ENCODE data around the gene OLIG1. TPM values are rescaled to one million over a fixed set of nuclear protein-coding genes. Genes with fewer than 3 reads are reported as not detected.

OLIG1 gene
- total RNA-seq, 2 experiments from 2014 or later: not detected

DNA sequence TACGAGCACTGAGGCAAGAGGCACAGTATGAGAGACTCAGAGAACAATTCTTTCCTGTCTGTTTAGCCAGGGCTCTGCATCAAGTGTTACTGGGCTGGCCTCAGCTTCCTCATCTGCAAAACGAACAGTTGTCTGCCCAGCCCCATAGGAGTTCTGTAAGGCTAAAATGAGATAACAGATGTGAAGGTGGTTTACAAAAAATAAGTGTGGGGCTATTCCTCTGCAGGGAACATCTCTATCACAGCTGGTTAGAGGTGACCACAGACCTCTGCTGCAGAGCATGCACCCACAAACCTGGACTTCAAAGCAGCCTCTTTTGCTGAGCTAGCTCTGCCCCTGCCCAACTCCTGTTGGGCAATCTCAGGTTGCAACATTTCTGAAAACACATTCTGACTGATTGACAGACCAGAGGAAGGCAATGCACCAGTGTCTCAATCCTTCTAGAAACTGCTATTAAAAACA is 10.5 kb upstream of the OLIG1 start:
- Mint-ChIP-seq H3K4me3 (no peak overlapping the region), H3K27me3 (peaks cover 44% of the 10 kb centered on the region), H3K27ac (no peak overlapping the region), H3K36me3 (no peaks in the 10 kb centered on the region), H3K4me1 (peaks cover 13% of the 10 kb centered on the region), H3K9me3 (ENCODE audit: low read depth) (no peaks in the 10 kb centered on the region)
- peak; percentile 52 for DNase-seq
- peak; percentile 51 for ATAC-seq
- CTCF ChIA-PET: interaction anchor here (0.5 to 0.8 kb wide), 3 partner anchors 22 to 302 kb away, joined by 3 read pairs; no protein-coding TSS in a partner anchor

DNA sequence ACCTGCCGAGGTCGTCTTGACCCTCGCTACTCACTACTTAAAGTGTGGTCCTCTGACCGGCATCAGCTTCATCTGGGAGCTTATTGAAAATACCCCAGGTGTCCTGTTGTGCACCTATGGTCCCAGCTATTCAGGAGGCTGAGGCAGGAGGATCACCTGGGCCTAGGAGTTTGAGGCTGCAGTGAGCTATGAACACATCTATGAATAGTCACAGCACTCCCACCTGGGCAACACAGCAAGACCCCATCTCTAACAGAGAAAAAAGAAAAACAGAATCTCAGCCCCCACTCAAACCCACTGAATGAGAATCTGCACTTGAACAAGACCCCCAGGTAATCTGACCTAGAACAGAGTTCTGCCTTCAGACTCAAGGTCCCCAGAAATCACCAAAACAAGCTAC is 8.7 kb upstream of the OLIG1 start:
- Mint-ChIP-seq H3K9me3 (ENCODE audit: low read depth) (no peaks in the 10 kb centered on the region), H3K4me1 (peaks cover 13% of the 10 kb centered on the region), H3K36me3 (no peaks in the 10 kb centered on the region), H3K27ac (no peak overlapping the region), H3K4me3 (no peak overlapping the region), H3K27me3 (peaks cover 52% of the 10 kb centered on the region)
- ATAC-seq (no peak), DNase-seq (no peak)
- CTCF ChIA-PET: no interaction called here

DNA sequence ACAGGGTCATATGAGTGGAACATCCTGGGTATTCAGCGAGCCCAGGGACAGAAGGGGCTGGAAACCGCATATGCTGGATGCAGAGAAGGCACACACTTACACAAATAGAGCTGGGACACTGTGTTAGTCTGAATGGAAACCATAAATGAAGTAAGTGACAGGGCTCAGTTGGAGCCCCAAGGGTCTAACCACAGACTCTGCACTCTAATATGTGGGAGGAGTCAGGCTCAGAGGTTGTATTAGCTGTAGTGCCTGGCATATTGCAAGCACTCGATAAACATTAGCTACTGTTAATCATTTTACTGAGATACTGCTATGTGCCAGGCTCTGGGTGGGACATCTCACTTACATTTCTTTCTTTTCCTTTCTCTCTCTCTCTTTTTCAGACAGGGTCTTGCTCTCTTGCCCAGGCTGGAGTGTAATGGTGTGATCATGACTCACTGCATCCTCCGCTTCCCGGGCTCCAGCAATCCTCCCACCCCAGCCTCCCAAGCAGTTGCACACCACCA is 6.5 kb upstream of the OLIG1 start:
- H3K9me3 Mint-ChIP-seq (ENCODE audit: low read depth): no peaks in the 10 kb centered on the region
- CTCF ChIA-PET: no interaction called here

GRCh38 chr21:33063907-33064622 is 5.9 kb upstream of the OLIG1 start:
- Mint-ChIP-seq H3K27ac (no peak overlapping the region), H3K36me3 (no peaks in the 10 kb centered on the region), H3K4me1 (peaks cover 9% of the 10 kb centered on the region), H3K4me3 (no peak overlapping the region), H3K27me3 (peaks cover 75% of the 10 kb centered on the region), H3K9me3 (ENCODE audit: low read depth) (no peaks in the 10 kb centered on the region)
- ATAC-seq (no peak), DNase-seq (no peak)
- CTCF ChIA-PET: no interaction called here

More for the DNA sequence above, 6.5 kb upstream of the OLIG1 start:
- Mint-ChIP-seq H3K4me1 (peaks cover 13% of the 10 kb centered on the region), H3K27me3 (peaks cover 70% of the 10 kb centered on the region), H3K4me3 (no peak overlapping the region), H3K36me3 (no peaks in the 10 kb centered on the region), H3K27ac (no peak overlapping the region)
- DNase-seq (no peak), ATAC-seq (no peak)

DNA sequence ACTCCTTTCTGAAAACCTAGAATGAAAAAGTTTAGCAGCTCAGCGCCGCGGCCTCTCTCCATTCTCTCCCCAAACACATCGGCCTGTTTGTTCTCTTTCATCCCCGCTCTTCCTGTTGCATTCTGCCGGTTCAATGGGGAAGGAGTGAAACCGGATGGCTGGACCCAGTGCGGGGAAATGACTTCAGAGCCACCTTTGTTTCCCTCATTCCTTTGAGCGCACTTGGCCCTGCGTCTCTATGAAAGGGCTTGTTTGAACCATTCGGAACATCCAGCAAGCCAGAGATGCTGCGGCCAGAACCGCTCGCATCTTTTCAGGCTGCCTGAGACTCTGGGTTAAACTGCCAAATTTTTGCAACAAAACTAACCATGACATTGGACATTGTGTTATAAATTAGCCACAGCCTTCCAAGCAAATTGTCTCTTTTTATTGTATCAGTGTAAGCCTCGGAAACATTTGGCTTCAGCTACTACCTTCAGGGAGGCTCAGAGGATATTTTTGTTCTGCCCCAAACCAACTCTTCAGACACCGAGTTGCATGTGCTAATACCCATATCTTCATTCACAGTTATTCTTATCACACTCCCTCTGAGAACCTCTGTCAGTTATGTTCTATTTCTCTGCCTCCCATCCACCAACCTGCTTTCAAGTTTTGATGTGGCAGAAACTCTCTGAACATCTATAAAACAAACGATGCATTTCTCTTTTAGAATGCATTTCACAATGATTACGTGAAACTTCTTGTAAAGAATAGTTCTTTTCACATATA is 5.1 kb upstream of the OLIG1 start:
- DNase-seq: no peak
- no peak for ATAC-seq
- Mint-ChIP-seq H3K4me1 (peaks cover 7% of the 10 kb centered on the region), H3K4me3 (no peak overlapping the region), H3K27me3 (peaks cover 81% of the 10 kb centered on the region), H3K9me3 (ENCODE audit: low read depth) (no peaks in the 10 kb centered on the region), H3K27ac (no peak overlapping the region), H3K36me3 (no peaks in the 10 kb centered on the region)
- CTCF ChIA-PET: no interaction called here

DNA sequence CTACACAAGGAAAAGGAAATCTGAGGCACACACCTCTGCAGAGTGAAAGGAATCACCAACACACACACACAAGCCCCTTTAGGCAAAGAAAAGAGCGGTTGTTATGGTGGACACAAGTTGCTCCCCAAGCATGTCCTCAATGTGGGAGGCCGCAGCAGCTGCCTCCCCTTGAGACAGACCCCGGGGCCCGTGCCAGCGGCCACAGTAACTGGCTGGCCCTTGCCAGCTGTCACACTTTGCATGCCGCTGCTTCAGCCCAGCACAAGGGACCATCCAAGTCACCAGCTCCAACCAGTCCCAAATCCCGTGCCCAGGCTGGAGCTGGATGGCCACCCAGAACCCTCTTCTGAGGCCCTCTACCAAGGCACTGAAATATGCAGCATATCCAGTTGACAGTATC is 2.9 kb upstream of the OLIG1 start:
- no peak for DNase-seq
- CTCF ChIA-PET: interaction anchor here (1.1 kb wide), 1 partner anchor 12 kb away, joined by 3 read pairs; no protein-coding TSS in a partner anchor
- H3K27me3 Mint-ChIP-seq: peaks cover 76% of the 10 kb centered on the region
- H3K9me3 Mint-ChIP-seq (ENCODE audit: low read depth): no peaks in the 10 kb centered on the region
- ATAC-seq: no peak
- no peak overlapping the region for H3K4me3 Mint-ChIP-seq
- no peak overlapping the region for H3K27ac Mint-ChIP-seq
- H3K36me3 Mint-ChIP-seq: no peaks in the 10 kb centered on the region
- peaks cover 14% of the 10 kb centered on the region for H3K4me1 Mint-ChIP-seq

DNA sequence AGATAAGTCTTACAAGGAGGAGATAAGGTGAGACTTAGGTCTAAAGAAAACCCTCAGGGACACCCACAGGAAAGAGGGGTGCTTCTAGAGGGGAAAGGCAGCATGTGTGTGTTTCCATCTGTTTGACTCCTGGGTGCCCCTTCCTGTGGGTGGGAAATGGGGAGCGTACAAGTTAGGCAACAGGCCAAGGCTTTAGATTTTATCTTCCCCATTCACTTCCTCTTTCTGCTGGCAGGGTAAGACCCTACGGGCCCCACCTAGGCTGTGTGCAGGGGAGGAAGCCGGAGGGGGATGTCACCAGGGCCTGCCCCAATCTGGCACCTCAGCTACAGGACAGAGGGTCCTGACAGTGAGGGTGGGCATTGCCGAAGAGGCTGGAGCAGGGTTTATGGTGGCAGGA is 2.5 kb upstream of the OLIG1 start:
- H3K27ac Mint-ChIP-seq: no peak overlapping the region
- H3K4me1 Mint-ChIP-seq: peaks cover 18% of the 10 kb centered on the region
- CTCF ChIA-PET: no interaction called here
- no peak for DNase-seq
- peaks cover 80% of the 10 kb centered on the region for H3K27me3 Mint-ChIP-seq
- no peak overlapping the region for H3K4me3 Mint-ChIP-seq
- no peaks in the 10 kb centered on the region for H3K36me3 Mint-ChIP-seq
- no peak for ATAC-seq
- no peaks in the 10 kb centered on the region for H3K9me3 Mint-ChIP-seq (ENCODE audit: low read depth)

DNA sequence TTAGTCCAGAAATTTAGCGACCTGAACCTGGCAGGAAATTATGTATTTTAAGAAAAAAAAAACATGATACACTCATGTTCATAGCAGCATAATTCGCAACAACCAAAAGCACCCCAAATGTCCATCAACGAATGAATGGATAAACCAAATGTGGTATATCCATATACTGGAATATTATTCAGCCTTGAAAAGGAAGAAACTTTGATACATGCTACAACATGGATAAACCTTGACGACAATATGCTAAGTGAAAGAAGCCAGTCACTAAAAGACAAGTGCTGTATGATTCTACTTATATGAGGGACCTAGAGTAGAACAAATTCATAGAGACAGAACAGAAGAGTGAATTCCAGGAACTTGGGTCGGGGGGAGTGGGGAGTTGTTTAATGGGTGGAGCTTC is 698 bp upstream of the OLIG1 start:
- Mint-ChIP-seq H3K9me3 (ENCODE audit: low read depth) (no peaks in the 10 kb centered on the region), H3K36me3 (no peaks in the 10 kb centered on the region), H3K27me3 (peaks cover 84% of the 10 kb centered on the region), H3K27ac (no peak overlapping the region), H3K4me1 (peaks cover 19% of the 10 kb centered on the region), H3K4me3 (peak overlapping the region; percentile 18)
- DNase-seq (no peak), ATAC-seq (no peak)
- CTCF ChIA-PET: interaction anchor here (0.8 kb wide), 1 partner anchor 10 kb away, joined by 3 read pairs; no protein-coding TSS in a partner anchor

- Mint-ChIP-seq H3K4me1 (peaks cover 19% of the 10 kb centered on the region), H3K36me3 (no peaks in the 10 kb centered on the region), H3K27ac (no peak overlapping the region), H3K9me3 (ENCODE audit: low read depth) (no peaks in the 10 kb centered on the region), H3K4me3 (peak overlapping the region; percentile 18), H3K27me3 (peaks cover 83% of the 10 kb centered on the region)
- ATAC-seq: no peak
- no peak for DNase-seq
- CTCF ChIA-PET: no interaction called here
Measured at GRCh38 chr21:33069645-33069993, 322 bp upstream of the OLIG1 start.

DNA sequence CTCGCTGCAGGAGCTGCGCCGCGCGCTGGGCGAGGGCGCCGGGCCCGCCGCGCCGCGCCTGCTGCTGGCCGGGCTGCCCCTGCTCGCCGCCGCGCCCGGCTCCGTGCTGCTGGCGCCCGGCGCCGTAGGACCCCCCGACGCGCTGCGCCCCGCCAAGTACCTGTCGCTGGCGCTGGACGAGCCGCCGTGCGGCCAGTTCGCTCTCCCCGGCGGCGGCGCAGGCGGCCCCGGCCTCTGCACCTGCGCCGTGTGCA is 730 bp downstream of the OLIG1 start:
- Mint-ChIP-seq H3K27me3 (peaks cover 83% of the 10 kb centered on the region), H3K9me3 (ENCODE audit: low read depth) (no peaks in the 10 kb centered on the region), H3K27ac (no peak overlapping the region), H3K4me3 (no peak overlapping the region), H3K36me3 (no peaks in the 10 kb centered on the region), H3K4me1 (peaks cover 19% of the 10 kb centered on the region)
- no peak for ATAC-seq
- CTCF ChIA-PET: no interaction called here
- no peak for DNase-seq

DNA sequence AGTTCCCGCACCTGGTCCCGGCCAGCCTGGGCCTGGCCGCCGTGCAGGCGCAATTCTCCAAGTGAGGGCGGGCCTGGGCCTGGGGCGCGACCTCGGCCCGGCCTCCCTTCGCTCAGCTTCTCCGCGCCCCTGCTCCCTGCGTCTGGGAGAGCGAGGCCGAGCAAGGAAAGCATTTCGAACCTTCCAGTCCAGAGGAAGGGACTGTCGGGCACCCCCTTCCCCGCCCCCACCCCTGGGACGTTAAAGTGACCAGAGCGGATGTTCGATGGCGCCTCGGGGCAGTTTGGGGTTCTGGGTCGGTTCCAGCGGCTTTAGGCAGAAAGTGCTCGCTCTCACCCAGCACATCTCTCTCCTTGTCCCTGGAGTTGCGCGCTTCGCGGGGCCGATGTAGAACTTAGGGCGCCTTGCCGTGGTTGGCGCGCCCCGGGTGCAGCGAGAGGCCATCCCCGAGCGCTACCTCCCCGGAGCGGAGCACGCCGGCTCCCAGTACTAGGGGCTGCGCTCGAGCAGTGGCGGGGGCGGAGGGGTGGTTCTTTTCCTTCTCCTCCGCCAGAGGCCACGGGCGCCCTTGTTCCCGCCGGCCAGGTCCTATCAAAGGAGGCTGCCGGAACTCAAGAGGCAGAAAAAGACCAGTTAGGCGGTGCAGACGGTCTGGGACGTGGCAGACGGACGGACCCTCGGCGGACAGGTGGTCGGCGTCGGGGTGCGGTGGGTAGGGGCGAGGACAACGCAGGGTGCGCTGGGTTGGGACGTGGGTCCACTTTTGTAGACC is 1.2 kb downstream of the OLIG1 start:
- peaks cover 85% of the 10 kb centered on the region for H3K27me3 Mint-ChIP-seq
- CTCF ChIA-PET: interaction anchor here (1.6 to 1.7 kb wide), 2 partner anchors 55 to 126 kb away, joined by 3 to 7 read pairs; no protein-coding TSS in a partner anchor
- no peak for DNase-seq
- no peaks in the 10 kb centered on the region for H3K36me3 Mint-ChIP-seq
- peak overlapping the region; percentile 65 for H3K4me3 Mint-ChIP-seq
- peak; percentile 29 for ATAC-seq
- H3K9me3 Mint-ChIP-seq (ENCODE audit: low read depth): no peaks in the 10 kb centered on the region
- H3K27ac Mint-ChIP-seq: no peak overlapping the region
- peaks cover 19% of the 10 kb centered on the region for H3K4me1 Mint-ChIP-seq

DNA sequence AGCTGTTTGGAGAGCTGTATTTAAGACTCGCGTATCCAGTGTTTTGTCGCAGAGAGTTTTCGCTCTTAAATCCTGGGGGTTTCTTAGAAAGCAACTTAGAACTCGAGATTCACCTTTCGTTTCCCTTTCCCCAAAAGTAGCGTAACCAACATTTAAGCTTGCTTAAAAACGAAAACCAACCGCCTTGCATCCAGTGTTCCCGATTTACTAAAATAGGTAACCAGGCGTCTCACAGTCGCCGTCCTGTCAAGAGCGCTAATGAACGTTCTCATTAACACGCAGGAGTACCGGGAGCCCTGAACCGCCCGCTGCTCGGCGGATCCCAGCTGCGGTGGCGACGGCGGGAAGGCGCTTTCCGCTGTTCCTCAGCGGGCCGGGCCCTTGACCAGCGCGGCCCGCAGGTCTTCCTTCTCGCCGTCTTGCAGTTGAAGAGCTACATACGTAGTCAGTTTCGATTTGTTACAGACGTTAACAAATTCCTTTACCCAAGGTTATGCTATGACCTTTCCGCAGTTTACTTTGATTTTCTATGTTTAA is 1.9 kb downstream of the OLIG1 start:
- H3K4me1 Mint-ChIP-seq: peaks cover 19% of the 10 kb centered on the region
- peak overlapping the region; percentile 65 for H3K4me3 Mint-ChIP-seq
- no peaks in the 10 kb centered on the region for H3K36me3 Mint-ChIP-seq
- DNase-seq: no peak
- CTCF ChIA-PET: interaction anchor here (1.6 to 1.7 kb wide), 2 partner anchors 54 to 125 kb away, joined by 3 to 7 read pairs; no protein-coding TSS in a partner anchor
- peaks cover 85% of the 10 kb centered on the region for H3K27me3 Mint-ChIP-seq
- no peak for ATAC-seq
- no peaks in the 10 kb centered on the region for H3K9me3 Mint-ChIP-seq (ENCODE audit: low read depth)
- no peak overlapping the region for H3K27ac Mint-ChIP-seq

GRCh38 chr21:33073636-33074035 is 3.7 kb downstream of the OLIG1 start:
- CTCF ChIA-PET: interaction anchor here (1.1 kb wide), 1 partner anchor 36 kb away, joined by 3 read pairs; no protein-coding TSS in a partner anchor
- DNase-seq: no peak
- Mint-ChIP-seq H3K9me3 (ENCODE audit: low read depth) (no peaks in the 10 kb centered on the region), H3K27ac (no peak overlapping the region), H3K4me1 (peaks cover 36% of the 10 kb centered on the region), H3K4me3 (no peak overlapping the region), H3K36me3 (no peaks in the 10 kb centered on the region), H3K27me3 (peaks cover 86% of the 10 kb centered on the region)
- ATAC-seq: no peak

All from activated CD8-positive, alpha-beta memory T cell treated with anti-CD3 and anti-CD28 coated beads, Interleukin-2, amount 10 ng/mL, durations not matched to agents 7 days and 5 days (primary cell).